Measurements from ENCODE around the gene EPS8.

Gene EPS8

GRCh38 chr12:15712823-15713660 is 76.1 kb downstream of the EPS8 start:
- no peak for DNase-seq

- DNase-seq = no peak
Observed at GRCh38 chr12:15712160-15712559, 77.0 kb downstream of the EPS8 start.

- DNase-seq = no peak
Observed at GRCh38 chr12:15710860-15711510, 78.2 kb downstream of the EPS8 start.

- DNase-seq = no peak
Observed at GRCh38 chr12:15709551-15709950, 79.6 kb downstream of the EPS8 start.

- no peak for DNase-seq
Observed at GRCh38 chr12:15708396-15709076, 80.7 kb downstream of the EPS8 start.

- no peak for DNase-seq
Observed at GRCh38 chr12:15707516-15708199, 81.5 kb downstream of the EPS8 start.

- DNase-seq = no peak
Observed at GRCh38 chr12:15706010-15706676, 83.0 kb downstream of the EPS8 start.

GRCh38 chr12:15705606-15706005 is 83.6 kb downstream of the EPS8 start:
- no peak for DNase-seq

GRCh38 chr12:15702276-15702675 is 86.9 kb downstream of the EPS8 start:
- DNase-seq = no peak

GRCh38 chr12:15701631-15702156 is 87.5 kb downstream of the EPS8 start:
- no peak for DNase-seq

GRCh38 chr12:15701206-15701605 is 88.0 kb downstream of the EPS8 start:
- DNase-seq = no peak

- DNase-seq = no peak
Observed at GRCh38 chr12:15700595-15700994, 88.6 kb downstream of the EPS8 start.

- DNase-seq = no peak
Observed at GRCh38 chr12:15699886-15700285, 89.3 kb downstream of the EPS8 start.

GRCh38 chr12:15698377-15698871 is 90.8 kb downstream of the EPS8 start:
- DNase-seq = no peak

GRCh38 chr12:15697201-15697600 is 92.0 kb downstream of the EPS8 start:
- DNase-seq = no peak

- DNase-seq = no peak
Observed at GRCh38 chr12:15693228-15693911, 95.8 kb downstream of the EPS8 start.

GRCh38 chr12:15691388-15691787 is 97.8 kb downstream of the EPS8 start:
- DNase-seq = no peak

GRCh38 chr12:15690320-15690719 is 98.9 kb downstream of the EPS8 start:
- DNase-seq = no peak

- DNase-seq = no peak
Observed at GRCh38 chr12:15689751-15690191, 99.4 kb downstream of the EPS8 start.

- DNase-seq = no peak
Observed at GRCh38 chr12:15688838-15689625, 100.2 kb downstream of the EPS8 start.

All from cerebellar nuclear complex (tissue), 1 donor.